GM19239 (cell line): ENCODE data around the gene SATB1.
"Not testable (repeated sequence)": the region's sequence is repeated elsewhere in the genome, so short reads cannot be mapped to it uniquely, and the experiment has no call there.

Source experiments
- DNase-seq: peaks from one replicate; pipeline ENCODE4 v3.0.0; 2011; ENCODE audit warnings: low spot score; ENCODE audit not compliant: insufficient read length
- FAIRE-seq: peaks from 2 replicates; lab custom pipeline; 2011; peaks lifted over from hg19 to GRCh38; lab: Jason Lieb, UNC

Gene SATB1

DNA sequence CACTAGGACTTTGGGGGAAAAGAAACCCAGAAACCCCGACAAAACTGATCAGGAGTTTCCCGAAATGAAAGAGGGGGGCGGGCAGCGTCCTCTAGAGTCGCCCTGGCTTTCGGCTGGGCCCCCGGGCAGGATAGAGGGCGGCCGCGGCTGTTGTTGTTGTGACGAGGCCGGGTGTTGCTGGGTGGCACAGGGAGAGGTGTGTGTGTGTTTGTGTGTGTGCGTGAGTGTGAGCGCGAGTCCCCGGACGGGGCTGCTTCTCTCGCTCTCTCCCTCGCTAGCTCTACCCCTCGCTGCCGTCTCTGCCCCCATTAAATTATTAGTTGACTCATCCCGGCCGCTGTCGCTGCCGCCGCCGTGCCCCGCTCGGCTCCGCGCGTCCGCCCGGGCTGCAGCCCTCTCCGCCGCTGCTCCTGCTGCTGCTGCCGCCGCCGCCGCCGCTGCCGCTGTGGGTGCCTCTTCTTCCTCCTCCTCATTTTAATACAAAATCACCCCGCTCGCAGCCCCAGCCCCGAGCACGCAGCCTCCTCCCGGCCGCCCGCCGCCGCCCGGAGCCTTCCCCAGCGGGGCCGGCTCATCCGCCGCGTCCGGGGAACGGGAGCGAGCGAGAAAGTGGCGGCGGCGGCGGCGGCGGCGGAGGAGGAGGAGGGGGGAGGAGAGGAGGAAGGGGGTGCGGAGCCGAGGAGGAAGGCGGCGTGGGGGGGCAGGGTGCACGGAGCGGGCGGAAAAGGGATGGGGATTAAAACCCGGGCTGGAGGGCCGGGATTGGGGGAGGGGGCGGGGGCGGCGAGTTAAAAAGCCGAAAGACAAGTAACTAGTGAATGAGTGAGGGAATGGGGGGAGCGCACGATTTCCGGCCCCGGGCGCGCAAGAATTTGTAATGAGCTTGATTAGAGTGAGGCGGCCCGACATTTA, at the start of gene SATB1:
Gene SATB1, minus strand, starts transcription at position 611 of the 912 bp plus-strand sequence. CDS start 4,372 bp downstream, outside the sequence.
- no peak for DNase-seq
- FAIRE-seq, result no peak

DNA sequence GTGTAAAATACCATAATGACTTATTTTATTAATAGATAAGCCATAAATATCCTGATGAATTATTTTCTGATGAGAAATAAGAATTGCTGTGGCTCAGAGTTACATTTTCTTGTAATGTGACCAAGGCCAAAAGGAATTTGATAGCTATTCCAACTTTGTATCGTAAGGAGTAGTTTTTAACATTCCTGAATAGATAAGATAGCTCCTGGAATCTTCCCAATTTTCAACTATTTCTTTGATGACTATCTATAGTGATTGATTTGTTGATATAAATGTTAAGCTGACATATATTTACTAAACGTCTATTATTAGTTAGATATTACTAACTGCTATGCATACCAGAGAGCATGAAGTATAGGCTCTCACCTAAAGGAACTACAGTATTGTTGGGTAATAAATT, 49.1 kb upstream of the SATB1 start:
- FAIRE-seq, result no peak
- no peak for DNase-seq

- DNase-seq, result no peak
- no peak for FAIRE-seq
Observed at GRCh38 chr3:18469775-18470174, 44.6 kb upstream of the SATB1 start.

DNA sequence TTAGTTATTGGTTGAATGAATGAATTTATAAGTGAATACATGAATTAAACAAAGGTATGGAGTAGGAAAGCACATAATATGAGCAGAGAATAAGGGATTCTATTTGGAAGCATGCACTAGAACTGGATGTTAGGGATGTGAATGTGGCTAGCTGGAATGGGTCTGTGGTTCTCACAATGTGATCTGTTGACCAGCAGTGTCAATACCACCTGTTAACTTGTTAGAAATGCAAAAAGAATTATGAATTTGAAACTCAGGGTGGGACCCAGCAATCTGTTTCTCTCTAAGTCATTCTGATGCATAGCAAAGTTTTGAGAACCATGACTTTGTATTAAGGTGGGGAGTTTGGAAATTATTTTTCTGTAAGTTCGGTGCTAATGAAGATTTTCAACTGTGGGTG, 41.0 kb upstream of the SATB1 start:
- DNase-seq (no peak), FAIRE-seq (no peak)

GRCh38 chr3:18454766-18455165, 29.6 kb upstream of the SATB1 start:
- no peak for FAIRE-seq
- DNase-seq, result no peak

DNA sequence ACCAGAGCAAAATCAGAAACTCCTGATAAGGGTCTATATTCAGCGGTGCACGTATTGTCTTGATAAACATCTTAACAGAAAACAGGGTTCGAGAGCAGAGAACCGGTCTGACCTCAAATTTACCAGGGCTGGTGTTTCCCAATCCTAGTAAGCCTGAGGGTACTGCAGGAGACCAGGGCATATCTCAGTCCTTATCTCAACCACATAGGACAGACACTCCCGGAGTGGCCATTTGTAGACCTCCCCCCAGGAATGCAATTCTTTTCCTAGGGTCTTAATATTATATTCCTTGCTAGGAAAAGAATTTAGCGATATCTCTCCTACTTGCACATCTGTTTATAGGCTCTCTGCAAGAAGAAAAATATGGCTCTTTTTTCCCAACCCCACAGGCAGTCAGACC, 24.5 kb upstream of the SATB1 start:
- not testable (repeated sequence) for FAIRE-seq, DNase-seq

DNA sequence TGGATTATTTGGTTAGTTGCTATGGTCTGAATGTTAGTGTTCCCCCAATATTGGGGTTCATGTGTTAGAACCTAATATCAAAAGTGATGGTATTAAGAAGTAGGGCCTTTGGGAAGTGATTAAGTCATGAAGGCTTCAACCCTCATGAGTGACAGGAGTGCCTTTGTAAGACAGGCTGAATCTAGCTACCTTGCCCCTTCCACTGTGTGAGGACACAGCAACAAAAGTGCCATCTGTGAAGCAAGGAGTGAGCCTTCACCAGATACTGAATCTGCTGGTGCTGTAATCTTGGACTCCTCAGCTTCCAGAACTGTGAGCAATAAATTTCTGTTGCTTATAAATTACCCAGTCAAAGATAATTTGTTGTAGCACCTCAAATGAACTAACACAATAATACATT, 22.6 kb upstream of the SATB1 start:
- FAIRE-seq (no peak), DNase-seq (no peak)

DNA sequence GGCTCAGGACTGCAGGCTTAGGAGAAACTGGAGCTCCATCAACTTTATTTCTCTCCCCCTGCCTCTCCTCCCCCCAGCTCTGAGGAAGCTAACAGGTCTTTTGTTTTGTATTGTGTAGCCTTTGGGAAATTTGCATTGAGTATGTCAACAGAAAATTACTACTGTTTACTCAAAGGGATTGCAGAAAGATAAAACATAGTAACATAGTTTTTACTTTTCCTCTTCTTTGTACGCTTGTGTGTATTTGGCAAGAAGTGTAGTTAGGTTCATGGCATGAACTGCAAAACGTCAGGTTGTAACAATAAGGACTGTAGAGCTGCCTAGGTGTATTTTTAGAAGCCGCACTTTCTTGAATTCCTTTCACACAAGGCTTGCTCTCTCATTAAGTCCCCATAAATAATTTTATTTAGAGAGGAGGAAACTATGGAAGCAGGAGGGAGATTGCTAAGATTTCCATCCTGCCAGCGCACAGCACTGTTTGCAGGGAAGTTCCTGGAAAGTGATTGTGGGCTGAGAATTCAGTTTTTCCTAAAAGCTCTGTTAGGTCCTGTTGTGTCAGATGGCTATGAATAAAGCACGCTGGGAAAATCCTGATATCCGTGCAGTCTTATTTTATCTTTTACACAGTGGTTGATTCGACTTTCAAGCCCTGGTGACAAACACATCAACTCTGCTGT, 21.1 kb upstream of the SATB1 start:
- FAIRE-seq, result no peak
- no peak for DNase-seq

DNA sequence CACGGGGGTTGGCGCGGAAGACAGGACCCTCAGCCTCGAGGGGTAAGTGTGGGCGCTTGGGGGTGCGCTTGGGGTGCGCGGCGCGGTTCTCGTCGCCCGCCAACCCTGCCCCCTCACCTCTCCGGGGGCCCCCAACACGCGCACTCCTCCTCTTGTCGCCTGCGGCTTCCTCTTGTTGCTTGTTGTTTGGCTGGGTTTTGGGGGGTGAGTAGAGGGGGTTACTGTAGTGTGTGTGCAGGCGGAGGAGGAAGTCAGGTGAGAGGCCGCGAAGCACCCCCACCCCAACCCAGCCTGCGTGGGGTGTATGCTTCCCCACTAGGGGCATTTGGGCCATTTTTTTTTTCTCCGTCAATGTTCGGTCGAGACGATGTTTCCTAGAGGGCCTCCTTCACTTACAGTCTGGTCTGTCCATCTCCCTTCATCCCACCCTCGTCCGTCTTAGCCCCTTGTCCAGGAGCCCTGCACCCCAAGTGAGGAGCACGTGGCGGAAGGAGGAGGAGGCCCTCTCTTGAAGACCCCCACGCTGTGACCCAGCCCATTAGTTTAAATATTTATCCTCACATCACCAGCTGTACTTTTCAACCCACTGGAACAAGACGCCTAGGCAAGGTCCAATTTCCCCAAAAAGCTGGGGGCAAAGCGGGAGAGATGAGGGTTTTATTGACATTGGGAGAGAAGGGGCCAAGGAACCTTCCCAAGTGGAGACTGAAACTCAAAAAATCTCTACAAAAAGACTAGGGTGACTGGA, 20.4 kb upstream of the SATB1 start:
- DNase-seq, result no peak
- no peak for FAIRE-seq

GRCh38 chr3:18444595-18445400, 19.7 kb upstream of the SATB1 start:
- FAIRE-seq (no peak), DNase-seq (no peak)

DNA sequence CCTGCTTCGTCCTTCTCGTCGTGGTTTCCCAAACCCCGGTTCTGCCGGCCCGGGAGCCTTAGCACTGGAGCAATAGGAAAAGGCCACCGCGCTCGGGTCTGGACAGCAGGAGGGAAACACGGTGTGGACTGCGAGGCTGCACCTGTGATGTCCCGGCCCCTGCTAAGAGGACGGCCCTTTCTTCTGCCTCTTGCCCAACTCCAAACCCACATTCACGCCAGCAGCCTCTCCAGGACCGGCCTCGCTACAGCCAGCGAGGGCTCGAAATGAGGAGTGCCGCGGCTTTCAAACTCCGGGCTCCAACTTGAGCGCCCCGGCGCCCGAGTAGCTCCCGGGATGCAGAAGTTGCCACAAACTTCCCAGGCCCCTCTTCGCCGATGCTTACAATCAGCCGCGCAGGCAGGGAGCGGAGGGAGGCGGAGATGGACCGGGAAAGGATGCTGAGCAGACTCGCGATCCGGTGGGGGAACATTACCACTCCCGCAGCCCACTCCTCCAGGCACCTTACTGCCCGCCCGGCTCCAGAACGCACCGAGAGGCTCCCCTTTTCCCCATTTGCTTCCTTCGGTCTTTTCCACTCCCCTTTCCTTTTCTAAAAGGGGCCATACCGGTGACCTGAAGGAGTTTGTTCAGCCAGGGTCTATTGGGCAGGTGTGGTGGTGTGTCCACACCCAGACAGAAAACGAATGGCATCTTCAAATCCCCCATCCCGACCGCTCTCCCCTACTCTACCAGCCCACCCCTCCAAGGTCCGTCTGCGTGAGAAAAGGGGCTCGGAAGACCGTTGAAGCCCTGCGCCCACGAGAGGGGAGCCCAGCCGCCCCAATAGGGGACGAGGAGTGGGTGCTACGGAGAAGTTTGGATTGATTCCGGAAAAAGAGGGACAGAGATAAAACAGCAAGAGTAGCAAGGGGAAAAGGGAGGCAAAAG, 18.8 kb upstream of the SATB1 start:
- FAIRE-seq (no peak), DNase-seq (no peak)

GRCh38 chr3:18442756-18443664, 17.9 kb upstream of the SATB1 start:
- FAIRE-seq, result no peak
- no peak for DNase-seq

- FAIRE-seq (no peak), DNase-seq (no peak)
Observed at GRCh38 chr3:18441551-18441950, 16.4 kb upstream of the SATB1 start.

DNA sequence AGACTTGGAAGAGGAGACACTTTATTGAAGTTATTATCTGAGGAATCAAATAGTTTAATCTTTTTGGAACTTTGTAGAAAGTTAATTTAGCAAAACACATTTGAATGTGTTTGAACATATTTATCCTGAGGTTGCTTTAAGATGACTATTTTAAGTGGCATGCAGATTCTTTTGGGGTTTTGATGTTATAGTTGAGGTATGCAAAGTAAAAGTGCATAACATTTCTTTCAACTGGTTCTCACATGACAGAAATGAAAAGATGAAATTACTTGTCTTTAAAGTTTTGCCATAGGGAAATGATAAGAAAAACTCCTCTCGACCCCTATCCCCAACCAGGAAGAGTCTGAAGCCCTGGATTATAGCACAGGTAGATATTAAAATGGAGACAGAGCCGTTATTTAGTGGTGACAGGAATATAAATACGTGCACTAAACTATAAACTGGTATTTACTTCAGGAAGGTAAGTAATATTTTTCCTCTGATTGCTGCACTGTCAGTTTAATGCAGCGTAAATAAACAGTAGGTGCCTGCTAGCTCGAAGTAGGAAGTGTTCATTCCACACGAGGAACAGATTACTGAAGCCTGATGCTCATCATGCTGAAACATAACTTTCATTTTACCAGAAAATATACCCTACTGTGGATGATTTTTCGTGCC, 15.1 kb upstream of the SATB1 start:
- FAIRE-seq (no peak), DNase-seq (no peak)

DNA sequence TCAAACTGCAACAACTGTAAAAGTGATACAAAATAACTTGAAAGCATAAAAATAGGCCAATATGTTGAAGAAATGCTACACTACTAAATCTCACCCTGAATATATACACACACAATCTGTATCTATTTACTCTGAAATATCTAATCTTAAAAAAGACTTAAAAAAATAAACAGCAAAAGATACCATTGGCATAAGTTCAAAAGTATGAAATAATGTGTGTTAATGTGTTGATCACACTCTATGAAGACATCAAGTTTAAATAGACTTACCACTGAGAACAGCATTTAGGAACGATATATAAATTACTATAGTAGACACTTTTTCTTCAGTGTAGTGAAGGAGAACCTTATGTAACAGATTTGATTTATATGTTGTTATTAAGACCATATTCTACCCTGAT, 14.1 kb upstream of the SATB1 start:
- FAIRE-seq (no peak), DNase-seq (no peak)

DNA sequence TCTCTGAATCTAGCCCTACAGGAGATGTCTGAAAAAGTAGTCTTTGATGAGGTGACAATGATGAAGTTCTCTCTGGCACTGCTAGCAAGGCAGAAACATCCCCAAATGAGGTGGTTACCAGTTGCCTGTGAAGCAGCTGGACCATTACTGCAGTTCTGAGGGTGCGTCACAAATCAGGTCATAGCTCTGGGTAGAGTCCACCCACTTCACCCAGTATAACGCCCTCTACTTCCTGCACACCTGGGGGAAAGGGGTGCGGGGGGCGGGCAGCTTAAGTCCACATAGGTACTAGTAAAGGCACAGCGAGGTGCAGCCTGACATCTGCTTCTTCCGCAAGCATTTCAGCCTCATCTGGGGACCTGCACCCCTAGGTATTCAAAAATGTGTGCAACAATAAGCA, 13.4 kb upstream of the SATB1 start:
- DNase-seq (no peak), FAIRE-seq (no peak)

DNA sequence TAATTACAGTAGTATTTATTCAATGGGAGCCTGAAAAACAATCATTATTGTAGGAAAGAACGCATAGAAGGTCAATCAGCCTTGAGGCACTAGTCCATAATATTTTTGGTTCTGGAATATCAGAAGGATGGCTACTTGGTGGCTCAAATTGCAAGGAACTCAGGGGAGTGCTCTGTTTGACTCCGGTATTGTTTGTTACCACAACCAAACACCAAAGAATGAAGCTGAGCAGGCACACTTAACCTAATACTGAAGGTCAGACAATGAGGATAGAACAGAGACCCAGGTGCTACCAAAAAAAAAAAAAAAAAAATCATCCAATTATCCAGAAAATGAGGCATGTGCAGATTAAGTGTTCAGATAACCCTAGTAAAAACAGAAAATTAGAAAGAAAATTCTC, 11.1 kb upstream of the SATB1 start:
- FAIRE-seq, result no peak

DNA sequence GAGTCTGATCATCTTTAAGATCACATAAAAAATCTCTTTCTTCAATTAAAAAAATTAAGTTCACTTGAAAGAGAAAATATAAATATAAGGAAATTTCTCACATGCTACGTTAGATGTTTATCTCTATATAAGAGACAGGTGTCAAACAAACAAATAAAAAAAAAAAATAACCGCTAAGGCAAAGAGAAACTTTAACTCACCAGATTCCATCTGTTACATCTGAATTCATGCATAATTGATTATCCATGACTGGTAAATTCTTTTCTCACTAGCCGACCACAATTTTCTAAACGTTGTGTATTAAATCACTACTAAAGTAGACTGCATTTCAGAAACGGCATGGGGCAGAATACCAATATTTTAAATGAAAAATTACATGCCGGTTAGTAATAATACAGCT, 9.6 kb upstream of the SATB1 start:
- DNase-seq, result no peak
- no peak for FAIRE-seq

More for the DNA sequence above, 11.1 kb upstream of the SATB1 start:
- no peak for DNase-seq
